22Rv1 (cell line): ENCODE measurements around the gene TRNP1.

Experiments used
- H3K27ac ChIP-seq: fragments of 450-650 bp; 2 replicates; pipeline ENCODE4 v1.5.1; 2017
- CTCF ChIP-seq: fragments of 450-650 bp; IDR thresholded peaks from 2 replicates; pipeline ENCODE4 v1.5.1; 2017; ENCODE audit warnings: mild to moderate bottlenecking
- ZFX ChIP-seq: fragments of 450-650 bp; IDR thresholded peaks from 2 replicates; pipeline ENCODE4 v1.6.1; 2017; ENCODE audit warnings: antibody characterized with exemption, borderline replicate concordance

The TRNP1 gene

GRCh38 chr1:26959722-26960624, 33.5 kb upstream of the TRNP1 start, which contains the start of gene KDF1:
KDF1 (minus strand) TSS chr1:26960468; CDS start chr1:26952380, 8,088 bp downstream.
- TF ChIP-seq ZFX: no peak
- peak; percentile 37 for TF ChIP-seq CTCF
- peak within 1 kb of the TSS; percentile 67 for H3K27ac ChIP-seq

GRCh38 chr1:26960625-26960966, 32.9 kb upstream of the TRNP1 start:
- H3K27ac ChIP-seq: peak overlapping the region; percentile 67
- TF ChIP-seq ZFX (no peak), CTCF (no peak; the same call in 1 of the 2 replicates)

- no peak for TF ChIP-seq ZFX
- no peak for TF ChIP-seq CTCF
- H3K27ac ChIP-seq: no peak overlapping the region
Measured at GRCh38 chr1:26961826-26962225, 31.7 kb upstream of the TRNP1 start.

GRCh38 chr1:26965213-26965612, 28.3 kb upstream of the TRNP1 start:
- no peak overlapping the region for H3K27ac ChIP-seq
- TF ChIP-seq ZFX (no peak), CTCF (no peak)

- H3K27ac ChIP-seq: no peak overlapping the region
- TF ChIP-seq CTCF: no peak
- no peak for TF ChIP-seq ZFX
Measured at GRCh38 chr1:26965628-26966027, 27.9 kb upstream of the TRNP1 start.

GRCh38 chr1:26970810-26971209, 22.7 kb upstream of the TRNP1 start:
- no peak overlapping the region for H3K27ac ChIP-seq
- TF ChIP-seq CTCF (no peak), ZFX (no peak)

- TF ChIP-seq ZFX: no peak
- TF ChIP-seq CTCF: no peak
- no peak overlapping the region for H3K27ac ChIP-seq
Measured at GRCh38 chr1:26971590-26971989, 21.9 kb upstream of the TRNP1 start.
